Stimulated activated CD4-positive, alpha-beta T cell treated with anti-CD3 and anti-CD28 coated beads, Interleukin-15, amount 100 ng/mL, for 1 hour (primary cell): ENCODE measurements around the gene DNAH2.
"Not testable (repeated sequence)": the region's sequence is repeated elsewhere in the genome, so short reads cannot be mapped to it uniquely, and the experiment has no call there.

Experiments
- DNase-seq, 2 donors: peaks; one replicate each; pipeline ENCODE4 v3.0.0-alpha.2; 2020; ENCODE audit warnings: low read depth in 1 of 2, low spot score in 1 of 2

DNAH2 gene

DNA sequence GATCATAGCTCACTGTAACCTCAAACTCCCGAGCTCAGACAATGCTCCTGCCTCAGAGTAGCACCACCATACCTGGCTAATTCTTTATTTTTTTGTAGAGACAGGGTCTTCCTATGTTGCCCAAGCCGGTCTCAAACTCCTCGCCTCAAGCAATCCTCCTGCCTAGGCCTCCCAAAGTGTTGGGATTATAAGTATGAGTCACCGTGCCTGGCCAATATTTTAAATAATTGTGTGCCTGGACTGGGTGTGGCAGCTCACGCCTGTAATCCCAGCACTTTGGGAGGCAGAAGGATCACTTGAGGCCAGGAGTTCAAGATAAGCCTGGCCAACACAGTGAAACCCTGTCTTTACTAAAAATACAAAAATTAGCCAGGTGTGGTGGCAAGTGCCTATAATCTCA is 146.8 kb downstream of the DNAH2 start:
- not testable (repeated sequence) for DNase-seq

DNA sequence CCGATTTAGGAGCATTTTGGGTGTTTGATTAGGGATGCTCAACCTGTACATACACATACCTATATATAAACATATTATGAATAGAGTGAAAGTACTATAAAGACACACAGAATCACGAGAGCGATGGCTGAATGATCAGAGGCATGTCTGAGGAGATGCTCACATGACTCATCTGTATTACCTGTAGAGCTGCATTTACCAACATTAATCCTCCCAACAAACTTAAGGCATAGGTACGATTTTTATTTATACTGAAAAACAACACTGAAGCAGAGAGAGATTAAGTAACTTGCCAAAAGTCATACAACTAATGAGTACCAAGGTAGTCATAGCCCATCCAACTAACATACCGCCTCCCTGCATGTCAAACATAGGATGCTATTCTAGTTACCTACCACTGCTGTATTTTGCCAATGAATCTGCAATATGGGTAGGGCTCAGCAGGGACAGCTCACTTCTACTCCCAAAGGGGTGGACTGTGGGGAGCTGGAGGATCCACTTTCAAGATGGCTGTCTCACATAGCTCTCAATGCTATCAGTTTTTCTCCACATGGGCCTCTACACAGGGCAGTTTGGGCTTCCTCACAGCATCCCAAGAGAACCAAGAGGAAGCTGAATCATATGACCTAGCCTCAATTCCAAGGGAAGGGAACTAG is 147.6 kb downstream of the DNAH2 start:
- no peak for DNase-seq

GRCh38 chr17:7867881-7868329 is 150.4 kb downstream of the DNAH2 start:
- no peak for DNase-seq

DNA sequence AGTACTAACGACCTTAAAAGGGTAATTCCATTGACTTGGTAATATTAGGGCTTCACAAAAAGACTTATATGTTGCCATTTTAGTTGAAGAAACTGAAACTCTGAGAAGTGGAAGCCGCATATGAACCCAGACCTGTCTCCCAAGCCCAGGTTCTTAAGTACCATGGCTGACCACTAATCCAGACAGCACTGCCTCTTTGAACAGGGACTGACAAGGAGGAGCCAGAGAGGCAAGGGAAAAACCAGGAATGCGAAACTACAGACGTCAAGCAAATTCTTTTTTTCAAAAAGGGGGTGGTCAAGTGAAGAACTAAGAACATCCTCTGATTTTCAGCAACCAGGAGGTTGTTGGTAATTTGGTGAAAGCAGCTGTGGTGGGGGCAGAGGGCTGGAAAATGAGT is 155.5 kb downstream of the DNAH2 start:
- no peak for DNase-seq

DNA sequence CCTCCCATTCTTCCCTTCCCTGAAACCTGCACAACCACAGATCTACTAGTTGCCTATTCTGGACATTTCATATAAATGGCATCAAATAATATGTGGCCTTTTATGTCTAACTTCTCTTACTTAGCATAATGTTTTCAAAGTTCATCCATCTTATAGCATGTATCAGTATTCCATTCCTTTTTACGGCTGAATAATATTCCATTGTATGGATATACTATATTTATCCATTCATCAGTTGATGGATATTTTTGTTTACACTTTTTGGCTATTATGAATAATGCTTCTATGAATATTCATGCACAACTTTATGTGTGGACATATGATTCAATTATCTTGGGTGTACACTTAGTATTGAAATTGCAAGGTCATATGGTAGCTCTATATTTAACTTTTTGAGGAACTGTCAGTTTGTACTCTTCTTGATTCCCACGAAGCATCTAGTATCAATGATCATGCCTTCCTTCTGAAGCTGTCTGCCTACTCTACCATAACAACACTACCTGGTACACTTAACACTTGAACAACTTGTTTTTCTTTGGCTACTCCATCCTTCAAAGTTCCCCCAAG is 158.3 kb downstream of the DNAH2 start:
- no peak for DNase-seq

DNA sequence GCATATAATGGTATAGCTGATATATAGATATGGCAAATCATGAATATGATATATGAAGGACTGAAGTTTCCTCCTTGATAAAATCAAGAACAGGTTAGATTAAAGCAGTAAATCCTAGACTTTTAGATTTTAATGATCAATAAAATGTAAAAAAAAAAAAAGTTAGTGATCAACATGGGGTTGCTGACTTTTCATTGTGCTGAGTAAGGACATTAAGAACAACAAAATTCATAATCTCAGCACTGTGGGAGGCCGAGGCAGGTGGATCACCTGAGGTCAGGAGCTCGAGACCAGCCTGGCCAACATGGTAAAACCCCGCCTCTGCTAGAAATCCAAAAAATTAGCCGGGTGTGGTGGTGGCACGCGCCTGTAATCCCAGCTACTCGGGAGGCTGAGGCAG is 160.7 kb downstream of the DNAH2 start:
- DNase-seq, result no peak

- no peak for DNase-seq
Observed at GRCh38 chr17:7880076-7880868, 162.7 kb downstream of the DNAH2 start.

GRCh38 chr17:7881276-7882054 is 163.9 kb downstream of the DNAH2 start:
- DNase-seq, result no peak

- DNase-seq, result no peak
Observed at GRCh38 chr17:7882068-7882467, 164.5 kb downstream of the DNAH2 start.

- no peak for DNase-seq
Observed at GRCh38 chr17:7882629-7883028, 165.1 kb downstream of the DNAH2 start.
